Psoas muscle (tissue), 8 donors: ENCODE measurements around the gene SLC30A4. TPM values are rescaled to one million over a fixed set of nuclear protein-coding genes. Genes with fewer than 3 reads are reported as not detected.

Experiments used
- ATAC-seq, 4 donors: fragments of 200-7000 bp; cut with Tn5 transposase; one replicate each; pipeline ENCODE4 v1.9.1; 2020; ENCODE audit warnings: moderate library complexity in 3 of 4, mild to moderate bottlenecking in 2 of 4
- DNase-seq, 2 donors: peaks; one replicate each; pipeline ENCODE4 v3.0.0-alpha.2; 2020
- H3K27ac ChIP-seq: fragments of 200-600 bp; one replicate; pipeline ENCODE4 v1.8.0; 2022
- H3K27me3 ChIP-seq, 3 donors: fragments of 200-600 bp in 1 of 3; one replicate each; pipeline versions ENCODE4 v1.6.1 to v1.8.0; 2013 to 2022; ENCODE audit warnings: low read length in 2 of 3, mild to moderate bottlenecking in 2 of 3, moderate library complexity in 1 of 3; ENCODE audit not compliant: insufficient read depth in 3 of 3
- H3K36me3 ChIP-seq, 2 donors: fragments of 200-600 bp in 1 of 2; one replicate each; pipeline versions ENCODE4 v1.6.1 to v1.8.0; 2013 to 2022; ENCODE audit warnings: low read depth in 1 of 2, mild to moderate bottlenecking in 1 of 2, moderate library complexity in 1 of 2; ENCODE audit not compliant: insufficient read depth in 1 of 2
- H3K4me1 ChIP-seq: fragments of 200-600 bp; one replicate; pipeline ENCODE4 v1.8.0; 2022
- H3K4me3 ChIP-seq: fragments of 200-600 bp; one replicate; pipeline ENCODE4 v1.8.0; 2022; ENCODE audit warnings: mild to moderate bottlenecking
- H3K9me3 ChIP-seq: fragments of 200-600 bp; one replicate; pipeline ENCODE4 v1.8.0; 2022
- WGBS, 3 donors: extraction: QIAGEN DNeasy Blood & Tissue Kit; methylation state at CpG; one replicate each; pipeline versions ENCODE4 v1.1.6 to v1.1.7; 2013; 5-methylcytosine and 5-hydroxymethylcytosine counted together
- intact Hi-C, 2 donors: fragments of 100-400 bp; cut with DNase I; formaldehyde crosslinking; loops; one replicate each; pipeline versions ENCODE4 v1.11.0 to v1.14.2; 2022
- polyA plus RNA-seq, 3 donors: library from polyadenylated mRNA; stranded (reverse); fragments of 200-250 nt; gene quantifications; one replicate each; pipeline ENCODE4 v1.2.3, GENCODE V29; 2013
- total RNA-seq, 4 donors: library from RNA; stranded (reverse); fragmentation: NEBNext Ultra II Directional in 2 of 4; extraction: Animal tissue kit (Norgen Biotek cat#: 25700) in 2 of 4; gene quantifications; one replicate each; pipeline versions ENCODE4 v1.2.1 to v1.2.4, GENCODE V29; 2021 to 2023
- TF ChIP-seq, protein P1 (sequence below): fragments of 200-600 bp; IDR thresholded peaks from one replicate; pipeline ENCODE4 v1.8.0; 2022; ENCODE audit warnings: antibody characterized with exemption
- donor health status: healthy with polysubstance abuse.
- donor health status: DM: no; HTN: no; CAD: no; lungs with moderate emphysema.
- donor health status: Bipolar disorder and iron deficiency.
- donor health status: healthy.
- donor health status: DM: yes; HTN: yes; CAD: no.
- donor health status: DM: no; HTN: no; CAD: no.
- donor health status: DM: no; HTN: no; CAD: no.
- donor health status: DM: yes; HTN: yes; CAD: no.

SLC30A4 gene
- total and polyA plus RNA-seq, 7 donors, result 0.59 to 2.2 (median 1.9) TPM

- DNase-seq, result no peak
- intact Hi-C loops, result loop anchor here in 1 of 2 donors (10.0 kb wide), 1 partner anchor 164 kb away; no protein-coding TSS in a partner anchor
- H3K4me3 ChIP-seq, result no peak overlapping the region
- no peaks in the 10 kb centered on the region for H3K4me1 ChIP-seq
- ATAC-seq, result no peak
- no peaks in the 10 kb centered on the region for H3K9me3 ChIP-seq
- no peaks in the 10 kb centered on the region for H3K36me3 ChIP-seq
- WGBS, 3 donors, result 85 to 91% (median 90%) methylated on average over 6 of the region's 6 CpGs
- TF ChIP-seq, protein P1, sequence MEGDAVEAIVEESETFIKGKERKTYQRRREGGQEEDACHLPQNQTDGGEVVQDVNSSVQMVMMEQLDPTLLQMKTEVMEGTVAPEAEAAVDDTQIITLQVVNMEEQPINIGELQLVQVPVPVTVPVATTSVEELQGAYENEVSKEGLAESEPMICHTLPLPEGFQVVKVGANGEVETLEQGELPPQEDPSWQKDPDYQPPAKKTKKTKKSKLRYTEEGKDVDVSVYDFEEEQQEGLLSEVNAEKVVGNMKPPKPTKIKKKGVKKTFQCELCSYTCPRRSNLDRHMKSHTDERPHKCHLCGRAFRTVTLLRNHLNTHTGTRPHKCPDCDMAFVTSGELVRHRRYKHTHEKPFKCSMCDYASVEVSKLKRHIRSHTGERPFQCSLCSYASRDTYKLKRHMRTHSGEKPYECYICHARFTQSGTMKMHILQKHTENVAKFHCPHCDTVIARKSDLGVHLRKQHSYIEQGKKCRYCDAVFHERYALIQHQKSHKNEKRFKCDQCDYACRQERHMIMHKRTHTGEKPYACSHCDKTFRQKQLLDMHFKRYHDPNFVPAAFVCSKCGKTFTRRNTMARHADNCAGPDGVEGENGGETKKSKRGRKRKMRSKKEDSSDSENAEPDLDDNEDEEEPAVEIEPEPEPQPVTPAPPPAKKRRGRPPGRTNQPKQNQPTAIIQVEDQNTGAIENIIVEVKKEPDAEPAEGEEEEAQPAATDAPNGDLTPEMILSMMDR, result no peak
- no peaks in the 10 kb centered on the region for H3K27me3 ChIP-seq
- H3K27ac ChIP-seq, result no peak overlapping the region
Observed at GRCh38 chr15:45451265-45451664, 71.3 kb downstream of the SLC30A4 start.

DNA sequence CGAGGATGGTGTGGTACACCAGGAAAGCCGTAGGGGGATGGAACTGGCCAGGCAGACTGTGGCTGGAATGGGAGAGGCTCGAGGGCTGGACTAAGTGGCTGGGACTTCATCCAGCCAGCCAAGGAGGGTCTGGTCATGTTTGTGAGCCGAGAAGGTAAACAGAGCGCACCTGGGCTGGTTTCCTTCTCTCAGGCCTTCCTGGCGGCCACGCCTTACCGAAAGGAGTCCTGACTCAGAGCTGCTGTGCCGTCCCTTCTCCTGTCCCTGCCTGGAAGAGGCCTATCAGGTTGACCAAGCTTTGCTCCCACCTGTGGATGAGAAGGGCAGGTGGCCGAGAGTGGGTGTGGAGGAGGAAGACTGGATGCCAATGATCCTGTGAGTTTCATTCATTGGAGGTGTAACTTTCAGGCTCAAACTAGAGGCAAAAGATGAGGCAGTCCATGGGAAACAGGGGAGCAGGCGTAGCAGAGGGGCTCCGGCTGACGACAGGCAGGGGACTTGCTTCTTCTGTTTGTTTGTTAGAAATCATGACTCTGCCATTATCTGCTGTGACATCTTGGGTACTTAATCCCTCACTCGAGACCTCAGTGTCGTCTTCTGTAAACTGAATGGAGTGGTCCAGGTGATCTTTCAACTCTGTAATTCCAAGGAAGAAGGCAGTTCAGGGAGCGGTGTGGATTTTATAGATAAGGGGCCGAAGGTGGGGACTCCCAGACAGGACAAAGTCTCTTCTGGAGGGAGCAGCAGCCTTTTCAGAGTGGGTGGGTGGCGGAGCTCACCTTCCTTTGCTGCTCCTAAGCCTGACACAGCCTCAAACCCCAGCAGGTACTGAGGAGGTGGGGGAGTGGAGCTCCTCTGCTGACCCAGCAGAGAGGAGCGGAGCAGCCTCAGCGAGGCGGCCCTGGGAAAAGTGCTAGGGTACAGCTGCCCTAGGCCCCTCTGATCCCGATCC lies 72.4 kb downstream of the SLC30A4 start:
- intact Hi-C loops, result loop anchor here in 1 of 2 donors (10.0 kb wide), 1 partner anchor 165 kb away; no protein-coding TSS in a partner anchor

DNA sequence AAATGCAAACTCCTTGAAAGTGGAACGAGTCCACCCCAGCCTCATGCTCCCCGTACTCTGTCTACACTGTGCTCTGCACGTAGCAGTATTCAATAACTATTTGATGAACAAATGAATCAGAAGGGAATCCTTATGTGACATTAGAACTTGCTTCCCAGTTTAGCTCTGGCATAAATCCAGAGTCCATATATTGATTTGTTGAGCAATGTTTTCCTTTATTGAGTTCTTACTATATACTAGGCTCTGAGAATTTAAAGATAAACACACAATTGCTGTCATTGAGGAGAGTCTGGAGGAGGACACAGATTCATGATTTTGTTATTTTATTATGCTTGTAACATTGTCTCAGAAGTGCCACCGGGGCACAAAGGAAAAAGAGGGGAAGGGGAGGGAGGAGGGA lies 73.2 kb downstream of the SLC30A4 start:
- ATAC-seq, result no peak
- intact Hi-C loops, result no loop called here
- TF ChIP-seq, protein P1, result no peak
- H3K4me1 ChIP-seq, result no peaks in the 10 kb centered on the region
- WGBS, 3 donors, result 72 to 74% (median 72%) methylated on average over 4 of the region's 4 CpGs
- H3K4me3 ChIP-seq, result no peak overlapping the region
- DNase-seq, result no peak
- no peaks in the 10 kb centered on the region for H3K9me3 ChIP-seq
- H3K27ac ChIP-seq, result no peak overlapping the region
- H3K27me3 ChIP-seq, result no peaks in the 10 kb centered on the region
- no peaks in the 10 kb centered on the region for H3K36me3 ChIP-seq

More for the DNA sequence above, 72.4 kb downstream of the SLC30A4 start:
- H3K4me3 ChIP-seq, result no peak overlapping the region
- ATAC-seq, result no peak
- no peaks in the 10 kb centered on the region for H3K27me3 ChIP-seq
- no peak overlapping the region for H3K27ac ChIP-seq
- no peak for DNase-seq
- no peaks in the 10 kb centered on the region for H3K4me1 ChIP-seq
- H3K36me3 ChIP-seq, result no peaks in the 10 kb centered on the region
- no peaks in the 10 kb centered on the region for H3K9me3 ChIP-seq
- WGBS, 3 donors, result 85 to 90% (median 85%) methylated on average over 22 of the region's 22 CpGs
- TF ChIP-seq, protein P1, result no peak

GRCh38 chr15:45448066-45448915 lies 74.3 kb downstream of the SLC30A4 start:
- intact Hi-C loops, result no loop called here
- no peaks in the 10 kb centered on the region for H3K9me3 ChIP-seq
- H3K4me1 ChIP-seq, result no peaks in the 10 kb centered on the region
- H3K27me3 ChIP-seq, result no peaks in the 10 kb centered on the region
- H3K27ac ChIP-seq, result no peak overlapping the region
- TF ChIP-seq, protein P1, result no peak
- ATAC-seq, result peak in 1 of 4 donors; percentile 36
- no peak overlapping the region for H3K4me3 ChIP-seq
- DNase-seq, result no peak
- H3K36me3 ChIP-seq, result no peaks in the 10 kb centered on the region
- 53 to 58% (median 56%) methylated on average over 13 of the region's 13 CpGs for WGBS, 3 donors
